PC-9 (cell line): ENCODE data around the gene DOCK3. TPM values are rescaled to one million over a fixed set of nuclear protein-coding genes. Genes with fewer than 3 reads are reported as not detected.

Experiments
- BruUV-seq: library from RNA; stranded (reverse); fragments of 400-500 nt; replicated peaks from 2 replicates; lab custom pipeline; 2021; lab: Mats Ljungman, UMichigan
- CTCF ChIA-PET: fragments of 300-600 bp; sonication (Branson Sonifier 250); formaldehyde crosslinking; loops from one replicate; lab custom pipeline; 2022; ENCODE audit warnings: antibody characterized with exemption; lab: Charles Lee
- POLR2A ChIA-PET: fragments of 300-600 bp; sonication (Branson Sonifier 250); formaldehyde crosslinking; loops from one replicate; lab custom pipeline; 2022; ENCODE audit warnings: antibody characterized with exemption; ENCODE audit not compliant: unreplicated experiment; lab: Charles Lee
- DNase-seq, 2 experiments: peaks; one replicate each; pipeline versions ENCODE4 v3.0.0 to v3.0.0-alpha.2; 2015 to 2022; ENCODE audit warnings: mixed read lengths in 1 of 2
- H2AFZ ChIP-seq: fragments of 200-600 bp; sonication (generic); 2 replicates; pipeline ENCODE4 v1.8.1; 2017; ENCODE audit warnings: antibody characterized with exemption
- H3F3A ChIP-seq: fragments of 200-600 bp; sonication (generic); 2 replicates; pipeline ENCODE4 v1.8.1; 2017; ENCODE audit warnings: antibody characterized with exemption, mild to moderate bottlenecking, low read depth; ENCODE audit not compliant: insufficient read depth
- H3K27ac ChIP-seq: fragments of 200-600 bp; sonication (generic); 2 replicates; pipeline ENCODE4 v1.6.1; 2016; ENCODE audit warnings: mixed run types
- H3K27me3 ChIP-seq: fragments of 200-600 bp; sonication (generic); 2 replicates; pipeline ENCODE4 v1.6.1; 2016; ENCODE audit warnings: low read depth, mixed run types; ENCODE audit not compliant: insufficient read depth
- H3K36me3 ChIP-seq: fragments of 200-600 bp; sonication (generic); 2 replicates; pipeline ENCODE4 v1.6.1; 2016; ENCODE audit warnings: low read depth, mixed run types
- H3K4me1 ChIP-seq: fragments of 200-600 bp; sonication (generic); replicated peaks from 2 replicates; pipeline ENCODE4 v1.6.1; 2016; ENCODE audit warnings: mixed run types; ENCODE audit not compliant: insufficient read depth
- H3K4me2 ChIP-seq: fragments of 200-600 bp; sonication (generic); 2 replicates; pipeline ENCODE4 v1.6.1; 2017; ENCODE audit warnings: mixed run types
- H3K4me3 ChIP-seq: fragments of 200-600 bp; sonication (generic); 2 replicates; pipeline ENCODE4 v1.6.1; 2016; ENCODE audit warnings: mixed run types
- H3K79me2 ChIP-seq: fragments of 200-600 bp; sonication (generic); 2 replicates; pipeline ENCODE4 v1.6.1; 2017; ENCODE audit warnings: low read depth, mixed run types
- H3K9me2 ChIP-seq: fragments of 200-600 bp; sonication (generic); 2 replicates; pipeline ENCODE4 v1.8.1; 2017; ENCODE audit warnings: mild to moderate bottlenecking; ENCODE audit not compliant: insufficient read depth
- H3K9me3 ChIP-seq: fragments of 200-600 bp; sonication (generic); 2 replicates; pipeline ENCODE4 v1.8.1; 2016; ENCODE audit warnings: low read depth; ENCODE audit not compliant: insufficient read depth
- H4K20me1 ChIP-seq: fragments of 200-600 bp; sonication (generic); 2 replicates; pipeline ENCODE4 v1.8.1; 2017; ENCODE audit not compliant: insufficient read depth
- CTCF ChIP-seq: fragments of 200-600 bp; sonication (generic); conservative IDR thresholded peaks from 2 replicates; pipeline ENCODE4 v1.6.1; 2017; ENCODE audit warnings: mixed run types, antibody characterized with exemption, mild to moderate bottlenecking, moderate library complexity
- EZH2 ChIP-seq: fragments of 200-600 bp; sonication (generic); IDR thresholded peaks from 2 replicates; pipeline ENCODE4 v1.8.0; 2017; ENCODE audit warnings: antibody characterized with exemption, low read depth
- intact Hi-C: fragments of 100-400 bp; cut with micrococcal nuclease; formaldehyde crosslinking; loops from one replicate; pipeline ENCODE4 v1.10.0; 2022; ENCODE audit not compliant: unreplicated experiment
- total RNA-seq: library from RNA; stranded (reverse); gene quantifications from 2 replicates; pipeline ENCODE4 v1.2.3, GENCODE V29; 2021

Gene DOCK3
- total RNA-seq, 1 experiment from 2014 or later: 16.9 TPM

DNA sequence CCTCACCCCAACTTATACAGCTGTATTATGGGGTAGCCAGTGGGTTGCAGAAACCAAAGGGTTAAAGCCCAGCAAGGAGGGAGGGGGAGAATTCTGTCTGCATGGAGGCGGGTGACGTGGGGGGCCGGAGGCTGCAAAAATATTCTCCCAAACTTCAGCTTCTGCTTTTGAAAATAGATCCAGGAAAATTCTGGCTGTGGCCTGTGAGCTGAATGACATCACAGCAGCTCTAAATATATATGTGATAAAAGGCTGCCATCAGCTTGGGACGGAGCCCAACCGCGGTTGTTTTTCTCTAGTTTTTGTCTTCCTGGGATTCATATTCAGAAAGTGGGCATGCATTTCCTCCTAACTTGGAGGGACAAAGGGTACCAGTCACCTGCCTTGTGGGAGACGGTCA is 30.2 kb upstream of the DOCK3 start:
- Histone ChIP-seq H3K4me2 (no peak overlapping the region), H3K27me3 (no peaks in the 10 kb centered on the region), H4K20me1 (peaks cover 4% of the 10 kb centered on the region; the same call in 1 of the 2 replicates), H3K4me3 (no peak overlapping the region), H3F3A (no peaks in the 10 kb centered on the region), H3K79me2 (no peaks in the 10 kb centered on the region), H3K9me3 (no peaks in the 10 kb centered on the region), H3K27ac (no peak overlapping the region), H3K36me3 (no peaks in the 10 kb centered on the region), H3K4me1 (no peaks in the 10 kb centered on the region), H2AFZ (no peak overlapping the region), H3K9me2 (no peaks in the 10 kb centered on the region)
- ChIA-PET POLR2A (no interaction called here), CTCF (no interaction called here)
- DNase-seq: no peak
- no peak for TF ChIP-seq CTCF
- no peak for TF ChIP-seq EZH2
- intact Hi-C loops: no loop called here
- no TSS peak for BruUV-seq

- no peaks in the 10 kb centered on the region for H4K20me1 ChIP-seq
- DNase-seq: no peak
- no peaks in the 10 kb centered on the region for H3K36me3 ChIP-seq
- BruUV-seq: no TSS peak
- no peaks in the 10 kb centered on the region for H3F3A ChIP-seq
- intact Hi-C loops: no loop called here
- H3K27me3 ChIP-seq: no peaks in the 10 kb centered on the region
- no peaks in the 10 kb centered on the region for H3K79me2 ChIP-seq
- ChIA-PET POLR2A (no interaction called here), CTCF (no interaction called here)
- no peak overlapping the region for H3K4me2 ChIP-seq
- no peak overlapping the region for H3K27ac ChIP-seq
- no peaks in the 10 kb centered on the region for H3K9me3 ChIP-seq
- no peak overlapping the region for H2AFZ ChIP-seq
- H3K4me3 ChIP-seq: no peak overlapping the region
- H3K4me1 ChIP-seq: no peaks in the 10 kb centered on the region
- TF ChIP-seq CTCF: no peak
- TF ChIP-seq EZH2: no peak
- H3K9me2 ChIP-seq: no peaks in the 10 kb centered on the region
Observed at GRCh38 chr3:50645378-50645777, 29.3 kb upstream of the DOCK3 start.

GRCh38 chr3:50648313-50648712 is 26.4 kb upstream of the DOCK3 start:
- H3K4me1 ChIP-seq: no peaks in the 10 kb centered on the region
- no peak overlapping the region for H2AFZ ChIP-seq
- ChIA-PET POLR2A (no interaction called here), CTCF (no interaction called here)
- no peaks in the 10 kb centered on the region for H3K27me3 ChIP-seq
- no peaks in the 10 kb centered on the region for H4K20me1 ChIP-seq
- H3K4me3 ChIP-seq: no peak overlapping the region
- BruUV-seq: no TSS peak
- no peak for TF ChIP-seq CTCF
- no peak for TF ChIP-seq EZH2
- no peak overlapping the region for H3K4me2 ChIP-seq
- DNase-seq: no peak
- intact Hi-C loops: no loop called here
- H3K27ac ChIP-seq: no peak overlapping the region
- no peaks in the 10 kb centered on the region for H3K79me2 ChIP-seq
- H3K9me3 ChIP-seq: no peaks in the 10 kb centered on the region
- no peaks in the 10 kb centered on the region for H3K36me3 ChIP-seq
- no peaks in the 10 kb centered on the region for H3K9me2 ChIP-seq
- H3F3A ChIP-seq: peaks cover 6% of the 10 kb centered on the region; the same call in 1 of the 2 replicates
